Caki2 (cell line): ENCODE data around the gene STMN1. TPM values are rescaled to one million over a fixed set of nuclear protein-coding genes. Genes with fewer than 3 reads are reported as not detected.

ENCODE experiments used
- DNase-seq: peaks from one replicate; pipeline ENCODE4 v3.0.0-alpha.2; 2015; ENCODE audit warnings: low read depth
- in situ Hi-C: cut with HindIII; loops from 2 replicates; pipeline ENCODE4 v1.10.0; 2016; ENCODE audit warnings: low sequenced_read_pairs, low pct_unique_long_range_greater_than_20kb, mixed read lengths
- total RNA-seq: library from RNA; depleted of rRNA; stranded (reverse); fragments of >200 nt; shearing (Covaris generic); gene quantifications from 2 replicates; pipeline ENCODE4 v1.2.3, GENCODE V29; 2014; ENCODE audit warnings: low replicate concordance

Gene STMN1
- total RNA-seq, 1 experiment from 2014 or later: 65.2 TPM

DNA sequence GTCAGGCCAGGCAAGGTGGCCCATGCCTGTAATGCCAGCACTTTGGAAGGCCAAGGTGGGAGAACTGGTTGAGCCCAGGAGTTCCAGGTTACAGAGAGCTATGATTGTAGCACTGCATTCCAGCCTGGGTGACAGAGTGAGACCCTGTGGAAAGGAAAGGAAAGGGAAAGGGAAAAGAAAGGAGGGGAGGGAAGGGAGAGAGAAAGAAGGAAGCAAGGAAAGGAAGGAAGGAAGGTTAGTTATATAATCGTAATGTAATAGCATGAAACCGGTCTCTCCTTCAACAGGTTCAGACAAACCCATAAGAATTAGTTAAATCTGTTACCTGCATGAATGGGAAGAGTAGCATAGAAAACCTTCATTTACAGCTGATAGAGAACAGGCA lies 29.5 kb downstream of the STMN1 start:
- in situ Hi-C loops: loop anchor here (25.0 kb wide), 1 partner anchor 111 kb away; the partner anchor contains the start of gene PAFAH2

GRCh38 chr1:25875856-25876692 lies 30.1 kb downstream of the STMN1 start:
- no peak for DNase-seq
- in situ Hi-C loops: loop anchor here (25.0 kb wide), 1 partner anchor 111 kb away; the partner anchor contains the start of gene PAFAH2

More for the DNA sequence above, 29.5 kb downstream of the STMN1 start:
- DNase-seq: no peak

DNA sequence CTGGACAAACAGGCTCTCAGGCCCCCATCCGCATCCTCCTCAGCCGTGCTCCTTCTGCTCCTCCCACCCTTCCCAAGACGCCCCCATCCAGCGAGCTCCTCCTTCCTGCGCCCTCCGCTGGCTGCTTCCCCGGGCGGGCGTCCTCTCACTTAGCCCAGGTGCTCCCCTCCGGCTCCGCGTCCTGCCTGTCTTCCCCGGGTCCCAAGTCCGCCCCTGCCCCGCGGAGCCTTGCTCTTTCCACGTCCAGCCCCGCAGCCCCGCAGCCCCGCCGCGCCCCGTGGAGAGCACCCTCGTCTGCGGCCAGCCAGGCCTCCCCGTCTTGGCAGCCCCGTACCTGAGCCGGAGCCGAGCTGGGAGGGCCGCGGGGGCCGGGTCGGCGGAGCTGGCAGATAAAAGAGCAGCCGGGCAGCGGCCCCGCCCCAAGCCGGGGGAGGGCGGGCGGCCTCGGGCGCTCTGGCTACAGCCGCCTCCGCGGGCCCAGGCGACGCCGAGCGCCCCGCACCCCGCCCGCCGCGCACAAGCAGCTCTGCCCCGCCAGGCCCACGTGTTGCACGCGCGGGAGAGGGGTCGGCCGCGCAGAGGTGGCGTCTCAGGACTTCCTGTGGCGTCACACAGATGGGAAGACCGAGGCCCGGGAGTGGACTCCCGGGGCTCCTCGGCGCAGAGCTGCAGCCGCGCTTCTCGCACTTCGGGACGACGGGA lies 30.9 kb downstream of the STMN1 start, which contains the start of gene PAQR7:
Gene PAQR7 (minus strand): TSS at position 555 of the 702 bp plus-strand sequence. CDS start 11,869 bp downstream, outside the sequence.
- DNase-seq: peak; percentile 83
- in situ Hi-C loops: loop anchor here (25.0 kb wide), 1 partner anchor 112 kb away; the partner anchor contains the start of gene PAFAH2

DNA sequence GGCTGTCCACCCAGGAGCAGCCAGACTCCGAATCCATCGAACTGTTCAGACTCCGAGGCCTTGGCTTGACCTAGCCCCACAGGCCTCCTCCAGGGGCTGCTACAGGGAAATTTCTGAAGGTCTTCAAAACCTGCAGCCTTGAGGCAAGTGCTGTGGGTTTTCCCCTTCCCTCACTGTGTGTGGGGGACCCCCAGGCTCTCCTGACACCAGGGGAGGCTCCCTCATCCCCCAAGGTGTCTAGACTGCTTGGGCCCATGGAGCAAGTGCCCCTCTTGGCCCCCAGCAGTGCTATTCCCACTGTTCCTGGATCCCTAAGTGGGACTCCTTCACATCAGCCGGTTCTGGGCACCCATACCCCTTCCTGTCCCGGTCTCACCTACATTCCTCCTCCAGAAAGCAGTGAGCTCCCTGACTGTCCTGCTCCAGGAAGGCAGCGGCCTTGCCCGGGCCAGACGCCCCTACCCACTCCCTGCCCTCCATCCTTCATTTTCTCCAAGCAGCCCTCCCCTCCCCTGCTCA lies 31.5 kb downstream of the STMN1 start:
- in situ Hi-C loops: loop anchor here (25.0 kb wide), 1 partner anchor 113 kb away; the partner anchor contains the start of gene PAFAH2

DNA sequence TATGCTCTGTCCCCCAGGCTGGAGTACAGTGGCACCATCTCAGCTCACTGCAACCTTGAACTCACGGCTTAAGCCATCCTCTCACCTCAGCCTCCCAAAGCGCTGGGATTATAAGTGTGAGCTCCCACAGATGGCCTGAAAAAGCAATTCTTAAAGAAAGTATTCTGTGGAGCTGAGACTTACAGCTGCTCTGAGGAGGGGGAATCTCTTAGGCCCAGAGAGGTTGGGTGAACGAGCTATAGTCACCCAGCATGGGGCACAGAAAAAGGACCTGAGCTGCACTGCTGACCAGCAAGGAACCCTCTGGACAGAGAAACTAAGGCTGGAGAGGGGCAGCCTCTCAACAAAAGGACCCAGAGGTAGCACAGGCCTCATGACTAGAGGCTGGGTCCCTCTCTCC lies 32.0 kb downstream of the STMN1 start:
- no peak for DNase-seq
- in situ Hi-C loops: no loop called here

More for the DNA sequence above, 31.5 kb downstream of the STMN1 start:
- no peak for DNase-seq

DNA sequence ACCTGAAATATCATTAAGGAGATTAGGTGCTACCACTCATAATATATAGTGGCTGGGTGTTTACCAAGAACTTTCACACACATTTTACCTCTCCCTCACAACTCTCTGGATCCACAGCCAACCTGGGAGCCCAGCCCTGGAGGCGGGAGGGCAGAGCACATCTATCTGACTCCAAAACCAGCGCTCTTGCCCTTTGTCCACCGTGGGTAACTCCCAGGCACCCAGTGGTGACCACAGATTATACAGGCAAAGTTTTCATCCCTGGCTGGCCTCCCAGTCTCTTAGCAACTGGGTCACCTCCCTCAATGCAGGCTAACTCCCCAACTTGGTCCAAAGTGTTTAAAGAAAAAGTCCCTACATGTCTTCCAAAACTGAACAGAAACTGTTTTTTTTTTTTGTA lies 33.1 kb downstream of the STMN1 start:
- in situ Hi-C loops: no loop called here
- DNase-seq: no peak

DNA sequence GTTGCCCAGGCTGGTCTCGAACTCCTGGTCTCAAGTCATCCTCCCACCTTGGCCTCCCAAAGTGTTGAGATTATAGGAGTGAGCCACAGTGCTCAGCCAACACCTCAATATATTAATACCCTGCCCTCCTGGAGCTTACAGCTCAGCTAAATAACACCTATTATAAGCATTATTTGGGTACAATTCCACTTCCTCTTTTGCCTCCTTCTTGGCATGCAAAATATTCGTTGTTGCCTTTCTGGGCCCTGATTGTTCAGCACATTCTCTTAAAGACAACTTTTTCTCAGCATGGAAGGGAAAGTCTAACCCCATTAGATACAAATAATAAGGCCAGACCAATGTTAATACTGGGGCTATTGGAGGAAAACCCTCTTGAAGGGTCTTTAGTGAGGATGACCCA lies 33.5 kb downstream of the STMN1 start:
- in situ Hi-C loops: no loop called here
- no peak for DNase-seq

GRCh38 chr1:25871704-25872494 lies 34.3 kb downstream of the STMN1 start:
- no peak for DNase-seq
- in situ Hi-C loops: no loop called here

- no peak for DNase-seq
- in situ Hi-C loops: no loop called here
These were observed 35.0 kb downstream of the STMN1 start for GRCh38 chr1:25871086-25871703.

- in situ Hi-C loops: no loop called here
- DNase-seq: no peak
These were observed 35.6 kb downstream of the STMN1 start for GRCh38 chr1:25870614-25871013.

DNA sequence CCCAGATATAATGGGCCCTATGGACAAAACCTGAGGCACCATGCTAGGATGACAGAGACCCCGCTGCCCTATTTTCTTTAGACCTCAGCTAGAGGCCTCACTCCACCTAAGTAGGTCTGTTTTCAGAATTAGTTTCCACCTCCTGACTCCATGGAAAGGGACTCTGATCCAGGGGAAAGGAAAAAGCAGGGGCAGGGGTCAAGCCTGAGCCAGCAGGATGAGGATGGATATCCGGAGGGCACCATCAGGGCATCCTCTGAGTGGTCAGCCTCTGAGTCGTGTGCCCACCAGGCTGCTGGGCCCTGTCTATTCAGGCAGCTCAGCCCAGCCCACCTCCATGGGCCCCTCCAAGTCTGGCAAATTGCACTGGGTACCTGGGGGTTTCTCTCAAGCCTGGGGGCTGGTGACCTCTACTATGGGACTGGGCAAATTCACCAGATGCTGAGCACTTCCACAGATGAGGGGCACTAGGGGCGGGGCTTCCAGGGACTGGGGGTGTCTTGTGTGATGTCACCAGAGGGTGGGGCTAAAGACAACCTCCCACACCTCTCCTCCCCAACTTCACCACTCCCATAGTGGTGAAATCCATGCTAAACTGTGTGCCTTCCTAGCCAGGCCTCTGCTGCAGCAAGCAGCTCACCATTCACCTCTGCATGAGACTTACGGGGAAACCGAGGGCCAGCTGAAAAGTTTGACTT lies 36.2 kb downstream of the STMN1 start:
- in situ Hi-C loops: no loop called here
- DNase-seq: no peak

- in situ Hi-C loops: no loop called here
- peak; percentile 79 for DNase-seq
These were observed 38.8 kb downstream of the STMN1 start for GRCh38 chr1:25867210-25867991.

GRCh38 chr1:25866288-25866687 lies 39.9 kb downstream of the STMN1 start:
- in situ Hi-C loops: no loop called here
- peak; percentile 14 for DNase-seq

GRCh38 chr1:25864434-25864833 lies 41.8 kb downstream of the STMN1 start:
- in situ Hi-C loops: no loop called here
- no peak for DNase-seq

DNA sequence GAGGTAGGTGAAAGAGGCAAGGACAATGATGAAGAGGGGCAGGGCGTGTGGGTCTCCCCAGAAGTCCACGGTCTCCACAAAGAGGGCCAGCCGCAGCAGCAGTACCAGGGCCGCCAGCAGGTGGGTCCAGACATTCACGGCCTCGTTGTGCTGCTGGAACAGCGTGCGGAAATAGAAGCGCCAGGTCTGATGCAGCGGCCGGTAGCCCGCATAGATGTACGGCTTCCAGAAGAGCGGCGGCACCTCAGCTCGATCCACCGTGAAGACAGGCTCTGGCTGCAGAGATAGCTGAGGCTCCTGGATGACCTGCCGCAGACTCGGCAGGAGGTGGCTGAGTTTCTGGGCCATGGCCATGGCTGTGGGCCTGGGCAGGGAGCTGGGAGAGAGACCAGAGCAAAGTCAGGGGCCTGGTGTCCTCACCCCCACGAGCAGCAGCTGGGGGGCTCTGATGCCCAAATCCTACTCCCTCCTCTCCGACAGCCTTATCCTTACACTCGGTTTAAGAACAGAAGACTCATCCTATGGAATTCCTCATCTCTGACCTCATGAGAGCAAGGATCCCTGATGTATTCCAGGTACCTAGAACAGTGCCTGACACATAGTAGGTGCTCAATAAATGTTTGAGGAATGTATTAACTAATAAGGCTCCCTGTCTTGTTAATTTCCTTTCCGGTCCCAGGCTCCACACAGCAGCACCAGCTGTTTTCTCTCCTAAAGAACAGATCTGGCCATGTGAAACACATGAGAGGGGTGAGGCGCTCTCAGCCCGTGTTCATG lies 42.5 kb downstream of the STMN1 start:
- DNase-seq: no peak
- in situ Hi-C loops: no loop called here
